Sigmoid colon (tissue), 4 donors: ENCODE measurements around the gene SF3A1.

ENCODE experiments used
- CTCF ChIP-seq, 4 experiments: fragments of 450-650 bp in 3 of 4; fragments of 200-600 bp in 1 of 4; IDR thresholded peaks; one replicate each; pipeline ENCODE4 v1.5.1; 2016 to 2019; ENCODE audit warnings: antibody characterized with exemption in 4 of 4, mild to moderate bottlenecking in 3 of 4, moderate library complexity in 2 of 4
- EP300 ChIP-seq, 4 donors: sonication (generic); formaldehyde crosslinking; IDR thresholded peaks; one replicate each; pipeline ENCODE4 v1.6.1; 2017; ENCODE audit warnings: antibody characterized with exemption in 4 of 4
- POLR2A ChIP-seq, 2 donors: fragments of 450-650 bp; IDR thresholded peaks; one replicate each; pipeline ENCODE4 v1.6.1; 2016; ENCODE audit warnings: antibody characterized with exemption in 2 of 2, mild to moderate bottlenecking in 2 of 2, moderate library complexity in 2 of 2

GRCh38 chr22:30314915-30315314, 41.8 kb downstream of the SF3A1 start:
- TF ChIP-seq CTCF (IDR thresholded peaks at IDR 0.05) (no peak), POLR2A (IDR thresholded peaks at IDR 0.05) (no peak), EP300 (IDR thresholded peaks at IDR 0.05) (no peak)
